GM19043 (cell line): ENCODE measurements around the gene LRCOL1.

Source experiments
- ATAC-seq: cut with Tn5 transposase; IDR thresholded peaks from one replicate; pipeline ENCODE4 v1.9.1; 2021; ENCODE audit warnings: low read depth; ENCODE audit not compliant: unreplicated experiment

The LRCOL1 gene

DNA sequence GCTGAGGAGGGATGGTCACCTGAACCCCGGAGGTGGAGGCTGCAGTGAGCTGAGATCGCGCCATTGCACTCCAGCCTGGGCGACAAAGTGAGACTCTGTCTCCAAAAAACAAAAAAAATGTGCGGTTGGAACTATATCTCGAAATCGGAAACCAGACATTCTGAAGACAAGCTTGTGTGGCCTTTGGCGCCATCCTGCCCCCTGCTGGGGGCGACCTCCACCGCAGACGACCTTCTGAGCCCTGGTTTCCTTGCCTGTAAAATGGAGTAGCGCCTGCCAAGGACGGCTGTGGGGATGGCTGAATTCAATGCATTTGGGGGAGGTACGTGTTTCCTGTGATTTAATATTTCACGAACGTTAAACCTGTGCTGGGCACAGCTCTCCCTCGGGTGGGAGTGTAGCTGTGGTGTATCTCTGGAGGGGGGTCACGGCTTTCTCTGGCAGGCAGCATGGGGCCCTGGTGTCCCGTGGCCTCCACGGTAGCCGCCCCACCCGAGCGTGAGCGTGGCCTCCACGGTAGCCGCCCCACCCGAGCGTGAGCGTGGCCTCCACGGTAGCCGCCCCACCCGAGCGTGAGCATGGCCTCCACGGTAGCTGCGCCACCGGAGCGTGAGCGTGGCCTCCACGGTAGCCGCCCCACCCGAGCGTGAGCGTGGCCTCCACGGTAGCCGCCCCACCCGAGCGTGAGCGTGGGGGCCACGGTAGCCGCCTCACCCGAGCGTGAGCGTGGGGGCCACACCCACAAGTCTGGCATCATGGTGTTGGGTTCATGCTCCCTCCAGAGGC lies 55.3 kb downstream of the LRCOL1 start:
- no peak for ATAC-seq
